ENCODE data around the gene VRTN.
"Not testable (repeated sequence)": the region's sequence is repeated elsewhere in the genome, so short reads cannot be mapped to it uniquely, and the experiment has no call there.

Gene VRTN

DNA sequence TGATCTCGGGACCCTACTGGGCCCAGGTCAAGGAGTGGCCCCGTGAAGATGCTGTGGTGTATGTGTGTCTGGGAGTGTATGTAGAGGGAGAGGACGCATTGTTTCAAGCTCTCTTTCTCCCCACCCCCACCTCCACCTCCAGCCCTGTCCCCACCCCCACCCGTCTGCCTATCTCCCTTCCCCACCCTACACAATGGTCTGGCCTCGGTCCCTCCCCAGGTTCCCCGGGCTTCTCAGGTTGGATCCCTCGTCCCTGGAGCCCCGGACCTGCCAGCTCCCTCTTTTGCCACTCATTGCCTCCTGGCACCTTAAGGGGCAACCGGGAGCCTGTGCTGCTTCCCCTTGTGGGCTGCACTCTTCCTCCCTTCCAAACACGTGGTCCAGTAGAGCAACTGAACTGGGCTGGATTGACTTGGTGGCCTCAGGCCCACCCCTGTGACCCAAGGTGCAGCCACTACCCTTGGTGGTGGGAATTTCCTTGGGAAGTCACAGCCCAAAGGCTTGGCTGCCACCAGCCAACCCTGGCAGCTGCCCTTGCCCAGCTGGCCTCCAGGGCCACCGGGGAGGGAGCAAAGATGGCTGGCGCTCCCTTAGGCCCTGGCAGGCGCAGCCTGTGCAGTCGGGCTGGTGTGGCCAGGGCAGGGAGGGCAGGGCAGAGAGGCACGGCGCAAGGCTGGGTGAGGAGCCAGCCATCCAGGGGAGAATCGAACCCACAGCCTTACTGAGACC, 628 bp downstream of the VRTN start:
- no peak for DNase-seq (ENCODE audit: low read depth in 1 of 2, low spot score in 1 of 2)

DNA sequence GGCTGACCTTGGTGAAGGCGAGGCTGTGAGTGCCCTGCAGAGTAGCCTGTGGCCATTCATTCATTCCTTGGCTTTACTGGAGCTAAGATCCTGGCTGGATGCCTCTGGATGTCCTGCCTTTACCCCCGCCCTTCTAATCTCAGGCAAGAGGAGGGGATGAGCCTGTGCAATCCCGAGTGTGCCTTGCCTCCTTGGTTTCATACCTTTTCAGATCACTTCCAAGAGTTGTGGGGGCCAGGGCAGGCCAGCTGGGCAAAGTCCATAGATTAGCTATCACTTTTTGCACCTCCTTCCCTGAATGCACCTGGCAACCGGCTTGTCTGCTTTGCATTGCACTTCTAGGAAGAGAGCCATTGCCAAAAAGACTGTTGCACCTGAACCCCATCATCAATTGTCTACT, 1.5 kb downstream of the VRTN start:
- no peak for DNase-seq (ENCODE audit: low read depth in 1 of 2, low spot score in 1 of 2)

DNA sequence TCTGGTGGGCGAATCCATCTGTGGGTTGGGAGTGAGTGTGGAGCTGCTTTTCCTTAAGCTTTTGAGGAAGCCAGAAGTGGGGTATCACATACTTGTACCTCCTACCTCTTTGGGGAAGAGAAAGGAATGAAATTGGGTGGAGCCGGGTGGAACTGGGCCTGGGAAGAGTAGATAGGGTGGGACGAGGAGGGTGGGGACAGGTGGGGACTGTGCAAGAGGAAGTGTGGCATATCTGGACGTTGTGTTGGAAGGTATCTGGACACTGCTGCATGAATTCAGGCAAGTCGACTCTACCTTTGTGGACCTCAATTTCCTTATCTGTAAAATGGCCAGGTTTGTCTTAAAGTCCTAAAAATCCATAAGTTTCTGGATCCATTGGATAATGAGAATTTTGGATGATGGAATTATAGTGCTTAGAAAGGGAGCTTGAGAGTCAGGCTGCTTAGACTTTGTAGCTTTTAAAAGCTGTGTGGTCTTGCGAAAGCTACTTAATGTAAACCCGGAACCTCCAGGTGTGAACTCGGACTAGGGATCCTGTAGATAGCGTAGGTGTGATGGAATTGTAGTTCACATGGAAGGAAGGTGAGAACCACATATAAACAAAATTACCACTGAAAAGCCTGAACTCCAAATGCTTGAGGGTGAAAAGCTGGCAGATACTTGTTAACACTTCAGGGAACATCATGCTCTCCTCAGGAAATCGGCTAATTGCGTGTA, 2.1 kb downstream of the VRTN start:
- DNase-seq (ENCODE audit: low read depth in 1 of 2, low spot score in 1 of 2) = no peak

DNA sequence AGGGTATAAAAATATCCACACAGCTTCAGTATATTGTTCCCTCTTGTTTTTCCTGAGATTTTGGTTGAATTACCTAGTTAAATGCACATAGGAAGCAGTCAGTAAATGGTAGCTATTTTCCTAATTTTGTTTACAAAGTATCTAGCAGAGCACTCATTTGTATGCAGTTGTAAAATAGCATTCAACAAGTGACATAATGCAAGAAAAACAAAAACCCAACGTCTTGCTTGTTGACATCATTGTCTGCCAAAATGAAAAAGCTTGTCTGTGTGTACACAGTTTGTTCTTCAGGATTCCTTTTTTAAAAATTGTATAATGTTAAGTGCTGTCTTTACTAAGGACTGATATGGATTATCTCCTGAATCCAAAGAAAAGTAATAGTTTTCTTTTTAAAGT, 2.7 kb downstream of the VRTN start:
- no peak for DNase-seq (ENCODE audit: low read depth in 1 of 2, low spot score in 1 of 2)

DNA sequence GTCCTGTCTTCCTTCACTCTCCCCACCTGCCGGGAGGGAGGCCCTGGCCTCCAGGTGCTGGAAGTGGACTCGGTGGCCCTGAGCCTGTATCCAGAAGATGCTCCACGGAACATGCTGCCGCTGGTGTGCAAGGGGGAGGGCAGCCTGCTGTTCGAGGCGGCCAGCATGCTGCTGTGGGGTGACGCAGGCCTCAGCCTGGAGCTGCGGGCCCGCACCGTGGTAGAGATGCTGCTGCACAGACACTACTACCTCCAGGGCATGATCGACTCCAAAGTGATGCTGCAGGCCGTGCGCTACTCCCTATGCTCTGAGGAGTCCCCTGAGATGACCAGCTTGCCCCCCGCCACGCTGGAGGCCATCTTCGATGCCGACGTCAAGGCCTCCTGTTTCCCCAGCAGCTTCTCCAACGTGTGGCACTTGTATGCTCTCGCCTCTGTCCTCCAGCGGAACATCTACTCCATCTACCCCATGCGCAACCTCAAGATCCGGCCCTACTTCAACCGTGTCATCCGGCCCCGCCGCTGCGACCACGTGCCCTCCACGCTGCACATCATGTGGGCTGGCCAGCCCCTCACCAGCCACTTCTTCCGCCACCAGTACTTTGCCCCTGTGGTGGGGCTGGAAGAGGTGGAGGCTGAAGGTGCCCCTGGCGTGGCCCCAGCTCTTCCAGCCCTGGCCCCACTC, 8.8 kb downstream of the VRTN start:
- DNase-seq (ENCODE audit: low read depth in 1 of 2, low spot score in 1 of 2) = no peak

DNA sequence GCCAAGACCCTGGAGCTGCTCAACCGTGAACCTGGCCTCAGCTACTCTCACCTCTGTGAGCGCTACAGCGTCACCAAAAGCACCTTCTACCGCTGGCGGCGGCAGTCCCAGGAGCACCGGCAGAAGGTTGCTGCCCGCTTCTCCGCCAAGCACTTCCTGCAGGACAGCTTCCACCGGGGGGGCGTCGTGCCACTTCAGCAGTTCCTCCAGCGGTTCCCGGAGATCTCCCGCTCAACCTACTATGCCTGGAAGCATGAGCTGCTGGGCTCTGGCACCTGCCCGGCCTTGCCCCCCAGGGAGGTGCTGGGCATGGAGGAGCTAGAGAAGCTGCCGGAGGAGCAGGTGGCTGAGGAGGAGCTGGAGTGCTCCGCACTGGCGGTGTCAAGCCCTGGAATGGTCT, 9.3 kb downstream of the VRTN start:
- no peak for DNase-seq (ENCODE audit: low read depth in 1 of 2, low spot score in 1 of 2)

DNA sequence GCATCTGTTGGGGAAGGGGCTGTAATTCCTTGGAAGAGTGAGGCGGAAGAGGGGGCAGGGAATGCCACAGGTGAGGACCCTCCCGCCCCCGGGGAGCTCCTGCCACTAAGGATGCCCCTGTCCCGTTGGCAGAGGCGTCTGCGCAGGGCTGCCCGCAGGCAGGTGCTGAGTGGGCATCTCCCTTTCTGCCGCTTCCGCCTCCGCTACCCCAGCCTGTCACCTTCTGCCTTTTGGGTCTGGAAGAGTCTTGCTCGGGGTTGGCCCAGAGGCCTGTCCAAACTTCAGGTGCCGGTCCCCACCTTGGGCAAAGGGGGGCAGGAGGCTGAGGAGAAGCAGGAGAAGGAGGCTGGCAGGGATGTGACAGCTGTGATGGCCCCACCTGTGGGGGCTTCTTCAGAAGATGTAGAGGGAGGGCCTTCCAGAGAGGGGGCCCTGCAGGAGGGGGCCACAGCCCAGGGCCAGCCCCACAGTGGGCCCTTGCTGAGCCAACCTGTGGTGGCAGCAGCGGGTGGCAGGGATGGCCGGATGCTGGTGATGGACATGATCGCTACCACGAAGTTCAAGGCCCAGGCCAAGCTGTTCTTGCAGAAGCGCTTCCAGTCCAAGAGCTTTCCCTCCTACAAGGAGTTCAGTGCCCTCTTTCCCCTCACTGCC, 10.0 kb downstream of the VRTN start:
- no peak for DNase-seq (ENCODE audit: low read depth in 1 of 2, low spot score in 1 of 2)

DNA sequence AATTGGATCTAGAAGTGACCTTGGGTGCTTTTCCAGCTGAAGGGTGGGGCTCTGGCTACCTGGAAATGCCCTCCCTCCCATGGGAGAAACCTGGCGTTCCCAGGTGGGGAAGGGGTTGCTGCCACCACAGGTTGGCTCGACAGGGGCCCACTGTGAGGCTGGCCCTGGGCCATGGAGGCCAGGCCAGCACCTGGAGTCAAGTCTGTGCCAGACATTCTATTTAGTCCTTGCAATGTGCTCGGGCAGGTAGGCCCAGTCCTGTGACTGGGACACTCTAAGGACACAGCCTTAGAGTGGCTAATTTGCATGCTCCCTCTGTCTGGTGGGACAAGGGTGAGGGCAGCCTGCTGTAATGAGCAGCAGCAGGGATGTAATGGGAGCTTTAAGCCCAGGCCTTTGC, 11.9 kb downstream of the VRTN start:
- no peak for DNase-seq (ENCODE audit: low read depth in 1 of 2, low spot score in 1 of 2)

DNA sequence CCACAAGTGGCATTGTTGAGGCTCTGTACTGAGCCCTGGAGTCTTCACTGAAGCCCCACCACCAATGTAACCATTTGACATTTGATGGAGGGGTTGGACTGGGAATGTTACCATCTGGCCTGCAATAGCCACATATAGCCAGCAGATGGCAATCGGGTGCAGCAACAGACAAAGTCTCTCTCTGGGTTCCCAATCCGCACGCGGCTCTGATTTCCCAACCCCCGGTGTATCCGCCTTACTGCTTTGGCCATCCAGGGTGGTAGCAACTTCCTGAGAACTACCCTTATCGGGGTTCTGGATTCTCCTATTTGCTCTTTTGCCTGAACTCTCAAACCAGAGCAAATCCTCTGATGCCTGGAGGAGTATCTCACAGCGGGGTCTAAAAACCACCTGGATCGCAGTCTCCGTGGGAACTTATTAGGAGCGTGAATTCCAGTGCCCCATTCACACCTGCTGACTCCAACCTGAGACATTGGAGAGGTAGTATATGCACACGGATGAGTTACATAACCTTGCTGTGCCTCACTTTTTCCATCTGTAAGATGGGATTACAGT, 14.2 kb downstream of the VRTN start:
- peak; percentile 41 to 63 for DNase-seq (ENCODE audit: low read depth in 1 of 2, low spot score in 1 of 2)

DNA sequence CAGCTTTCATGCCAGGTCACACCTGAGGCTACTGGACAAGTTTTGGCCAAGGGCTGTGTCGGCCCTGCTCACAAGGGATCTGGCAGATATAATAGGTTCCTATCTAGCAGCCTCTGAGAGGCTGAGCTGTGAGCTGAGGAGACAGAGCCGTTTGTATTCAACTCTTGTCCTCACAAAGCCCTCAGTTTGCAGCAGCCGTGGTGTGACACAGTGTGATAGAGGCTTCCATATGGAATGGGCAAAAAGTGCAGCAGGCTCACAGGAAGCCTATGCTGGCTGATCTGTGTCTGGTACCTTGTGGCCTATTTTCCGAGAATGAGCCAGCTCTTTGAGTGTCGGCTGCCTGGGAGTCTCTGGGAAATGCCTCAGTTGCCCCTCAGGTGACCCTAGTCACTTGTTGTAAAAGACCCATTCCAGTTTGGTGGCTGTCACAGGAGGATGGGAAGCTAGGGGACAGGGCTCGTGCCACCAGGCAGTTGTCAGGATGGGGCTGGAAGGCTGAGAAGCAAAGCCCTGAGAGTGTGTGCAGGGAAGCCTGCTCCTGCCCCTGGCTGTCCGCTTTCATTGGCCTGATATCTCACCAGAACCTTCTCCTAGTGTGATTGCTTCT, 16.1 kb downstream of the VRTN start:
- DNase-seq (ENCODE audit: low read depth in 1 of 2, low spot score in 1 of 2) = no peak

DNA sequence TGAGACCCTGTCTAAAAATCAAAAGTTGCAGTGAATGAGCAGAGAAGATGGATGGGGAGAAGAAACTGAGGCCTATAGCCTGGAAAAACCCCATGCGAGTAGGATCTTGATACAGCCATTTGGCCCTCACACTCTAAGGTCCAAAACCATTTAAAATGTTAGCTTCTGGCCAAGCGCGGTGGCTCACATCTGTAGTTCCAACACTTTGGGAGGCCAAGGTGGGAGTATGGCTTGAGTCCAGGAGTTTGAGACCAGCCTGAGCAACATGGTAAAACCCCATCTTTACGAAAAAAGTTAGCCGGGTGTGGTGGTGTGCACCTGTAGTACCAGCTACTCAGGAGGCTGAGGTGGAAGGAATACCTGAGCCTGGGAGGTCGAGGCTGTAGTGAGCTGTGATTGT, 19.8 kb downstream of the VRTN start:
- no peak for DNase-seq (ENCODE audit: low read depth in 1 of 2, low spot score in 1 of 2)

DNA sequence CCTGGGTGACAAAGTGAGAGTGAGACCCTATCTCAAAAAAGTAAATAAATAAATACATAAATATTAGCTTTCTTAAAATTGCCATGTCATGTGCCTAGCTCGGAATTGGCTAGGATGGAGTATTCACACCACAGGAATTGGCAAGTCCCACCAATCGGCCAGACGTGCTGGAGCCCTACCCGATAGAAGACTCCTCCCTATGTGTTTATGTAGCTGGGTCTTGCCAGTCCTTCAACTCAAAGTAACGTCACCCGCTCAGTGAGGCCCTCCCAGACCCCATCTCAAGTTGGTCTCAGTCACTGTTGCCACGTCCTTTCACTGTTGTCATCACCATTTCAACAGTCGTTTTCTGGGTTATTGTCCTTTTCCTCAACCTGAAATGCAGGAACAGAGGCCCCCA, 20.2 kb downstream of the VRTN start:
- no peak for DNase-seq (ENCODE audit: low read depth in 1 of 2, low spot score in 1 of 2)

DNA sequence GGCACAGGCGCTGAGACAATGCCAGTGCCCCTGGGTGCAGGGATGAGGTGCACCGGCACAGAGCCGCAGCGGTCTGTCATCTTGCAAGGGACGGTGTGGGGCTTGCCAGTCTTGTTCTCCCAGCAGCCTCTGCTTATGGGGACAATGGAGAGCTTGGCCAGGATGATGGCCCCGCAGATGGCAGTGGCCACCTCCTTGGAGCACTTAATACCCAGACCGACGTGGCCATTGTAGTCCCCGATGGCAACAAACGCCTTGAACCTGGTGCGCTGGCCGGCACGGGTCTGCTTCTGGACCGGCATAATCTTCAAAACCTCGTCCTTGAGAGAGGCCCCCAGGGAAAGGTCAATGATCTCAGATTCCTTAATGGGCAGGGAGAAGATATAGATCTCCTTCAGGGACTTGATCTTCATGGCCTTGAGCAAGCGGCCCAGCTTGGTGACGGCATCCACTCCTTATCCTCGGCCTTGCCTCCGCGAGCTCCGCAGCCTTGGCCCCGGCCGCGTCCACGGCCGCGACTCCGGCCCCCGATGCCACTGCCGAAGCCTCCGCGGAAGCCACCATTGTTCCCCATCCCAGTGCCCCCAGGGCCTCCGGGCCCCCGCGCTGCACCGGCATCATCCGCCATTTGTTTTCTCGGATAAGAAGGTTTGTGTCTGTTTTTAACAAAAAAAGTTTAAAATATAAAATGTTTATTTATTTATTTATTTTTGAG, 29.9 kb downstream of the VRTN start:
- no peak for DNase-seq (ENCODE audit: low read depth in 1 of 2, low spot score in 1 of 2)

DNA sequence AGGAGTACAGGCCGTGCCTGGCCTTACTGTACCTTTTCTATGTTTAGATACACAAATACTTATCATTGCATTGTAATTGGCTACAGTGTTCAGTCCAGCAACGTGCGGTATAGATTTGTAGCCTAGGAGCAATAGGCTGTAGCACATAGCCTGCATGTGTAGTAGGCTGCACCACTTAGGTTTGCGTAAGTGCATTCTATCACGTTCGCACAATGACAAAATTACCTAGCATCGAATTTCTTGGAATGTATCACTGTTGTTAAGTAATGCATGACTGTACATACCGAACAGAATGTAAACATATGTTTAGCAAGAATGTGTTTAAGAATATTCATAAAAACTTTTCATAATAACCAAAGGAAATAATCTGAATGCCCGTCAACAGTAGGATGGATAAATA, 31.9 kb downstream of the VRTN start:
- DNase-seq (ENCODE audit: low read depth in 1 of 2, low spot score in 1 of 2) = no peak

DNA sequence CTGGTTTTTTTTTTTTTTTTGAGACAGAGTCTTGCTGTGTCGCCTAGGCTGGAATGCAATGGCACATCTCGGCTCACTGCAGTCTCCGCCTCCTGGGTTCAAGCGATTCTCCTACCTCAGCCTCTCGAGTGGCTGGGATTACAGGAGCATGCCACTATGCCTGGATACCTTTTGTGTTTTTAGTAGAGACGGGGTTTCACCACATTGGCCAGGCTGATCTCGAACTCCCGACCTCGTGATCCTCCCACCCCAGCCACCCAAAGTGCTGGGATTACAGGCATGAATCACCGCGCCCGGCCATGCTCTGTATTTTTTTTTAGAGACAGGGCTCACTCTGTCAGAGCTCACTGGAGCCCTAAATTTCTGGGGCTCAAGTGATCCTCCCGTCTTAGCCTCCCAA, 32.6 kb downstream of the VRTN start:
- DNase-seq (ENCODE audit: low read depth in 1 of 2, low spot score in 1 of 2) = no peak

DNA sequence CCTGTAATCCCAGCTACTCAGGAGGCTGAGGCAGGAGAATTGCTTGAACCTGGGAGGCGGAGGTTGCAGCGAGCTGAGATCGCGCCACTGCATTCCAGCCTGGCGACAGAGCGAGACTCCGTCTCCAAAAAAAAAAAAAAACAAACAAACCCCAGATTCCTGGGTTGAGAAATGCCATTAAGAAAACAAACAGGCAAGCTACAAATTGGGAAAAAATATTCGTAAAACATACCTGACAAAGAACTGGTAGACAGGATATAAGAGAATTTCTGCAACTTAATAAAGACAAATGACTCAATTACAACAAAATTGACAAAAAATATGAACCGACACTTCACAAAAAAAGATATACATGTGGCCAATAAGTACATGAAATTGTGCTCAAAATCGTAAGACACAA, 33.3 kb downstream of the VRTN start:
- not testable (repeated sequence) for DNase-seq (ENCODE audit: low read depth in 1 of 2, low spot score in 1 of 2)

DNA sequence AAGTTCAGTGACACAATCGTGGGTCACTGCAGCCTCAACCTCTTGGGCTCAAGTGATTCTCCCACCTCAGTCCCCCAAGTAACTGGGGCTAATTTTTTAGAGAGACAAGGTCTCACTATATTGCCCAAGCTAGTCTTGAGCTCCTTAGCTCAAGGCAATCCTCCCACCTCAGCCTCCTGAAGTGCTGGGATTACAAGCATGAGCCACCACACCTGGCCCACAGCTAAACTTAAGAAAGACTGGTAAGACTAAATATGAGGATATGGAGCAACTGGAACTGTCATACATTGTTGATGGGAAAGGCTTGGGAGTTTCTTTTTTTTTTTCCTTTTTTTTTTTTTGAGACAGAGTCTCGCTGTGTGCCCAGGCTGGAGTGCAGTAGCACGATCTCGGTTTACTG, 34.0 kb downstream of the VRTN start:
- no peak for DNase-seq (ENCODE audit: low read depth in 1 of 2, low spot score in 1 of 2)

DNA sequence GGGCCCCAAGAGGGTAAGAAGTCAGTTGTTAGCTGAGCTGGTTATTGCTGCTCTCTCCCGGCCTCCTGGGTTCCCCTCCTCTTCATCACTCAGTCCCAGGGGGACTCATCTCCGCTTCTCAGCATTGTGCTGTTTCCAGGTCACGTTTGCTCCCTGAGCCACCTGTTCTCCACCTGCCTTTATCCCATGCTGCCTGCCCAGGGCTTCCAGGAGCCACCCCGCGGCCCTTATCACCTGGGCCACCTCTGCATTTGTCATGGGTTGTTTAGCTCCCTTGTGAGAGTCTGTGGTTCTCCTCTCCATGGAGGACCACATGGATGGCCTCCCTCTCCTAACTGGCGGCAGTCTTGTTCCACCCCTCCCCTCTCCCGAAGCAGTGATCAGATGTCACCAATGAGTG, 41.7 kb downstream of the VRTN start:
- no peak for DNase-seq (ENCODE audit: low read depth in 1 of 2, low spot score in 1 of 2)

DNA sequence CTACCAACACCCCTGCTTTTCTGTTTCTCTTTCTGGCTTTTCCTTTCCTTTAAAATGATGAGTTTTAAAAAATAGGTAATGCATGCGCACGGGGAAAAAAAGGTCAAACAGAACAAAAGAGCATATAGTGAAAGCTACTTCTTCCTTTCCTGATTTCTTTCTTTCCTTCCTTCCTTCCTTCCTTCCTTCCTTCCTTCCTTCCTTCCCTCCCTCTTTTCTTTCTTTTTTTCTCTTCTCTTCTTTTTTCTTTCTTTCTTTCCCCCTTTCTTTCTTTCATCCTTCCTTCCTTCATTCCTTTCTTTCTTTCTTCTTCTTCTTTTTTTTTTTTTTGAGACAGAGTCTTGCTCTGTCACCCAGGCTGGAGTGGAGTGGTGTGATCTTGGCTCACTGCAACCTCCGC, 42.2 kb downstream of the VRTN start:
- DNase-seq (ENCODE audit: low read depth in 1 of 2, low spot score in 1 of 2) = not testable (repeated sequence)

DNA sequence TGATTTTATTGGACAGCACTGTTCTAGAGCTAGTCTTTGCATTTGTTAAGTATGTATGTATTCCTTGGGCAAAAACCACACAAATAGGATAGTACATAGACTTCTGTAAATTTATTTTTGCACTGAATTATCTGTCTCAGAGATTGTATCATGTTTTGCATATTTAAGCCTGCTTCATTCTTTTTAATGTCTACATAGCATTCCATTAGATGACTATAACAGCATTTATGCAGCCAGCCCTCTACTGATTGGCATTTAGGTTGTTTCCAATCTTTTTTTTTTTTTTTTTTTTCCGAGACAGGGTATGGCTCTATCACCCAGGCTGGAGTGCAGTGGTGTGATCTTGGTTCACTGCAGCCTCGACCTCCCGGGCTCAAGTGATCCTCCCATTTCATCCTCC, 43.2 kb downstream of the VRTN start:
- DNase-seq (ENCODE audit: low read depth in 1 of 2, low spot score in 1 of 2) = no peak
